NCI-H2227 treated with DMSO at 0.1 percent for 48 hours (cell line): Measurements from ENCODE around the gene OR6P1.

Experiments
- DNase-seq: peaks from one replicate; lab custom pipeline; 2025; lab: John Stamatoyannopoulos, UW

Gene OR6P1, protein sequence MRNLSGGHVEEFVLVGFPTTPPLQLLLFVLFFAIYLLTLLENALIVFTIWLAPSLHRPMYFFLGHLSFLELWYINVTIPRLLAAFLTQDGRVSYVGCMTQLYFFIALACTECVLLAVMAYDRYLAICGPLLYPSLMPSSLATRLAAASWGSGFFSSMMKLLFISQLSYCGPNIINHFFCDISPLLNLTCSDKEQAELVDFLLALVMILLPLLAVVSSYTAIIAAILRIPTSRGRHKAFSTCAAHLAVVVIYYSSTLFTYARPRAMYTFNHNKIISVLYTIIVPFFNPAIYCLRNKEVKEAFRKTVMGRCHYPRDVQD

GRCh38 chr1:158570480-158570879 is at the start of gene OR6P1:
Gene OR6P1 (minus strand): TSS chr1:158570580. CDS start chr1:158563604, 6,976 bp downstream.
- DNase-seq = no peak

- DNase-seq = no peak
These were observed 43.4 kb upstream of the OR6P1 start for GRCh38 chr1:158613764-158614163.

- DNase-seq = no peak
These were observed 41.5 kb upstream of the OR6P1 start for GRCh38 chr1:158611916-158612315.

GRCh38 chr1:158607296-158607695 is 36.9 kb upstream of the OR6P1 start:
- DNase-seq = no peak

- no peak for DNase-seq
These were observed 34.6 kb upstream of the OR6P1 start, which contains the start of gene OR10Z1 for GRCh38 chr1:158604968-158605367. Gene OR10Z1 (plus strand): TSS chr1:158605268. CDS start chr1:158606439, 1,171 bp downstream.

DNA sequence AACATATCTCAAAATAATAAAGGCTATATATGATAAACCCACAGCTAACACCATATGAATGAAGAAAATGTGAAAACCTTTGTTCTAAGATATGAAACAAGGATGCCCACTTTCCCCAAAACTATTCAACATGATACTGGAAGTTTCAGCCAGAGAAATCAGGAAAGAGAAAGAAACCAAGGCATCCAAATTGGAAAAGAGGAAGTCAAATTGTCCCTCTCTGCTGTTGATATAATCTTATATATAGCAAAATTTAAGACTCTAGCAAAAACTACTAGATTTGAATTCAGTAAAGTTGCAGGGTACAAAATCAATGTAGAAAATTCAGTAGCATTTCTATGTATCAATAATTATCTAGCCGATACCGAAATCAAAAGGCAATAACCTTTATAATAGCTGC is 30.4 kb upstream of the OR6P1 start:
- DNase-seq = no peak

GRCh38 chr1:158586942-158587341 is 16.6 kb upstream of the OR6P1 start:
- DNase-seq = no peak

GRCh38 chr1:158583962-158584361 is 13.6 kb upstream of the OR6P1 start:
- no peak for DNase-seq

DNA sequence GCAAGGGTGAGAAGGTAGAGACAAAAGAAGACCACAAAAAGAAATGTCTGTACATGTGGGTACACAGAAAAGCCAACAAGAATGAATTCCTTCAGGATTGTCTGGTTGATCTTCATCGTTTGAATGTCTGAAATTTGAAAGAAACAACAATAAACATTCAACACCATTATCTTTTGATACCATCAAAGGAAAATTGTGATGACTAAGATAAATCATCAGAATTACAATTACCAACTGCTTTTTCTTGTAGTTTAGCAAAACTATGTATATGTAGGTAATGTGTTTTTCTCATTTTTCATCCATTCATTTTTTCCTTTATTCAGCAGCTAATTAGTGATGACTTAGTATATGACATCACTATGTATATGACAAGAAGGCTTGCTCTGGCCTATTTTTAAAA is 9.4 kb upstream of the OR6P1 start, which contains the start of gene OR10X1:
Gene OR10X1 (minus strand): TSS at position 167 of the 400 bp plus-strand sequence. CDS start 0 bp downstream, at position 167.
- no peak for DNase-seq

- DNase-seq = no peak
These were observed 7.2 kb upstream of the OR6P1 start for GRCh38 chr1:158577561-158577960.

DNA sequence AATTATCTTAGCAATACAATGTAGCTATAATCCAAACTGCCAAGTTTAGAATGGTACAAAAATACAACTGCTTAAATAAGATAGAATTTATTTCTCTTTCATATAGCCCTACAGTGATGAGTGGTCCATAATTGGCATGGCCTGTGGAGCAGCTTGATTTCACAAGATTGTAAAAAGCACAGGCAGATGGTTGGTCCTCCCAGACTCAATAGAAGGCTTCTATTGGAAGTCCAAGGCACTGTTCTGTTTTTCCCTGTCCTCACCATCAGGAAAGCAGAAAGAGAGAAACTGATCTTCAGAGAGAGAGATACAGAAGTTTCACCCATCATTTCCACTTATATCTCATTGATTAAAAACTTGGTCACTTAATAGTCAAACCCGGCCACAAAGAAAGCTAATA is 1.8 kb upstream of the OR6P1 start:
- DNase-seq = no peak

- no peak for DNase-seq
These were observed 5.8 kb downstream of the OR6P1 start for GRCh38 chr1:158564608-158565007.

GRCh38 chr1:158563853-158564252 is 6.5 kb downstream of the OR6P1 start:
- DNase-seq = no peak

DNA sequence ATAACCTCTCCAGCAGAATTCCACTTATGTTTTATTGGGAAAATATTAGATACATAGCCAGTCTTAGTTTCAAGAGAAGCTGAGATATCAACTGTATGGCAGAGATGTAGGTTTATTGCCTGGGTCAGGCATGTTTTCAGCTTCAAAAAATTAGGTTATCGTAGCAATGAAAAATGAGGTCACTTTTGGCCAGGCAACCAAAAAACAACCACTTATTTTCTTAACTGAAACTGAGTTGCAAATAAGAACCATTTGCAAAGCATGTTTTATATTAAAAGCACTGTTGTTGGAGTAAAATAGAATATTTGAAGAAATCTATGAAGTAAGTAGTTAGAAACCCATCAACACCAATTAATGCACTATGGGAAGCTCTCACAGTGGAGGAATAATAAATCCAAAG is 10.7 kb downstream of the OR6P1 start:
- DNase-seq = no peak

GRCh38 chr1:158554352-158554751 is 16.0 kb downstream of the OR6P1 start, which contains the start of gene OR6Y1:
Gene OR6Y1 (minus strand): TSS chr1:158554405. CDS start chr1:158548105, 6,300 bp downstream.
- DNase-seq = no peak

DNA sequence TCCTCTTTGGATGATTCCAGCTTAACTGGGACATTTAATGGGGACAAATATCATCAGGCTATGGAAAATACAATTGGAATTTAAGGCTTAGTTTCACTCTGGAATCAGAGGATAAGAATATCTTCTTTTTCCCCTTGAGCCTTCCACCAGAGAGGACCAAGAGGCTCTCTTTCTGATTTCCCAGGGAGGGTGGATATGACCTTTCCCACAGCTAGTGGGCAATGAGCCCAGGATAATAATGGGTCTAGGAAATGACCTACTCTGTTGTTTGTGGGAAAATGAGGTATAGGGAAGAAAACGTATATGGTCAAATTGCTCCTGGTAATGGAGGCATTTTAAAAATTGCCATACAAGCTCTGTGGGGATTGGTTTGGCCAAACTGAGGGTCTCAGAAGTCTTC is 18.1 kb downstream of the OR6P1 start:
- DNase-seq = no peak

- DNase-seq = no peak
These were observed 22.8 kb downstream of the OR6P1 start for GRCh38 chr1:158547533-158547932.

DNA sequence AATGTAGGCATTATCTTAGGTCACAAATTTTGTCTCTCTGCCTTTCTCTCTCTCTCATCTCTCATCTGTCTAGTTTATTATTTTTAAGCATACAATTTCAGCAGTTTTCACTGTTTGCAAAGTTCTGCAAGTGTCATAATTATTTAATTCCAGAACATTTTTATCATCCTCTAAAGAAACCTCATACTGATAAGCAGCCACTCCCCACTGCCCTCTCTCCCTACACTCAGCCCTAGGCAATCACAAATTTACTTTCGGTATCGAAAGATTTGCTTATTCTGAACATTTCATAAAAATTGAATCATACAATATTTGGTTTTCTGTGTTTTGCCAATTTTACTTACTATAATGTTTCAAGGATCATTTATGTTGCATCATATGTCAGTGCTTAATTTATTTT is 32.8 kb downstream of the OR6P1 start:
- DNase-seq = no peak

DNA sequence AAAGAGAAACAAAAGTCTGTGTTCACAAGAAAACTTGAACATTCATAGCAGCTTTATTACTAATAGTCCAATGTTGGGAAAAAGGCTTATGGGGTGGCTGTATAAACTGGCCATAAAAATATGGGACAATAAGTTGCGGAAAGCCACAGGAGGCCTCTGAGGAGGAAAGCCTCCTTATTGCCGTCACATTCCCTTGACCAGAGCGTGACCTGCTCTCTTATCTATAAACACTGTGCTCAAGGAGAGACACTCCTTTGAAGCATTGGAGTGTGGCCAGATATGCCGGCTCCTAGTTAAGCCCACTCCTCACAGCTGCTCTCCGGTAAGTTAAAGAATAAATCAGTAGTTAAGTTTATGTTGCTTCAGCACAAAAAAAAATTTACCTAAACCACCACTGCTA is 35.9 kb downstream of the OR6P1 start:
- no peak for DNase-seq

- DNase-seq = no peak
These were observed 43.1 kb downstream of the OR6P1 start for GRCh38 chr1:158527190-158527815.

- no peak for DNase-seq
These were observed 48.7 kb downstream of the OR6P1 start for GRCh38 chr1:158521666-158522058.

DNA sequence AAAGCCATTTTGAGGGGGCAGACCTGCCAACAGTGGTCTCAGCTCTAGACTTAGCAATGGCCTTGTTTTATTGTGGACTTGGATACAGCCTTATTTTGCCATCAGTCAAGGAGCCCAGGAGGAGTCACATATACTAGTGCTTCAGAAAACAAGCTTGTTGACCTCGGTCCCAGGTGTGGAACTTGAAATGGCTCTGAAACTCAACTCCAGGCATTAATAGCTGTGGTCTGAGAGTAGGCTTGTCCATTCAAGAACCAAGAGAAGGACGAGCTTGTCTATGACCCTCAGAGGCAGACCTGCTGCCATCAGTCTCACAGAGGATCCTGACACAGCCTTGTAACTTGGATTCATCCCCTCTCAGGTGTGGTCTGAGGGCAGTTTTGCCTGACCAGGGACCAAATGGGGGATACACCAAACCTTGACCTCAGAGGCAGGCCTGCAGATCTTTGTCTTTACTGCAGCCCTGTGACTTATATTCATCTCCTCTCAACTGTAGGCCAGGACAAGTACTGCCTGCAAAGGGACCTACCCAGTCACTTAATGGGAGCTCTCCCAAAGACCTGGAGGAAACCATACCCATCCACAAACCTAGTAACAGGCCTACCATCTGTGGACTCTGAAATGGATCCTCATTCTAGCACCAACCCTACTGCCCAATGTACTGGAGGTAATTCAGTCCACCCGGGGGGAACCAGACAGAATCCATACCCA is 49.3 kb downstream of the OR6P1 start:
- no peak for DNase-seq

DNA sequence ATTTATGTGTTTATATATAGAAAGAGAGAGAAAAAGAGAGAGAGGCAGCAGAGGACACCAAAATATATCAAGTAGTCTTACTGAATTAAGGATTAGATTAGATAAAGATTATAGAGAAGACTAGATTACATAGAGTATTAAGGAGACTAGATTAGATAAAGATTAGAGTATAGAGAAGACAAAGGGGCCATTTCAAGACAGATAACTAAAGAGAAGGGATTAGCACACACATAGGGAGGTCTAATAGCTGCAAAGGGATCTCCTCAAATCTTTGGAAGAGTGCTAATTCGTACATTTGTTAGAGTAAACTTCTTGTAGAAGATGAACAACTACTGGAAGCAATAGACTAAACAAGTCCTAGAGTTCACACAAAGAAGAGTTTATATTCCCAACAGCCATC is 50.4 kb downstream of the OR6P1 start:
- DNase-seq = no peak
